ENCODE results near the gene ZNF318. TPM values are rescaled to one million over a fixed set of nuclear protein-coding genes. Genes with fewer than 3 reads are reported as not detected.
"Not testable (repeated sequence)": the region's sequence is repeated elsewhere in the genome, so short reads cannot be mapped to it uniquely, and the experiment has no call there.

ZNF318 gene
- total RNA-seq, 1 donor from 2014 or later = 23.2 TPM

DNA sequence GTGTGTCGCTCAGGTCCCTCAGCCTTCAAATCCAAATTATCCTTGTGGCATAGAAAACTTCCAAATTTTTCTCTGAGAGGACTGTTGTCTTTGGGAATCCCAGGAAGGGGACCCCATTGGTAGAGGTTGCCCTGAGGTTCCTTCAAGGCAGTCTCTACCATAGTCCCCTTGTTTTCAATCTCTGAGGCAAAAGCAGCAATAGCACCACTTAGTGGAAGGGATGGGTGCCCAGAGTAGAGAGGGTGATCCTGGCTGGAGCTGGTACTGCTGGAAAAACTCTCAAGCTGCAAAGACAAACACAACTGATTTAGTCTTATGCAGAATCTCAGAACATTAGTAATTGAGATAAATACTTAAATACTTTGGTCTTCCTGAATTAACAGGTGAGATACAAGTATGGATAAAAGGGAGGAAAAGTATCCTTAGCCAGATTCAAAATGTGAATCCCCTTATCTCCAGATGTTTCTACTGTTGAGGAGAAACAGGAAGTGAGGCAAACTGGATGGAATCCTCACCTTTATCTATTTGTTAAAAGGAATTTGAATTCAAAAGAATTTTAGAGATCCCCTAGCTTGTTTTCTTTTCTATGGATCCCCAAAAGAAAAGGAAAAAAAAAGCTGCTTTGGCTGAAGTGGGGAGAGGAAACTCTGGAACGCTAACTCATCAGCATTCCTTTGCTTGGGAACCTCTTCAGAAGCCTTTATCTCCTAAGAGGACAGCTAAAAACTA, 13.4 kb downstream of the ZNF318 start:
- H3K9me3 Mint-ChIP-seq (ENCODE audit: low read depth) = no peaks in the 10 kb centered on the region
- no peak for DNase-seq (ENCODE audit: low spot score, unreplicated experiment)
- peak; percentile 37 for TF ChIP-seq CTCF (IDR thresholded peaks at IDR 0.05; ENCODE audit: unreplicated experiment)
- peaks cover 24% of the 10 kb centered on the region for H3K36me3 Mint-ChIP-seq (ENCODE audit: insufficient read depth)
- no peak overlapping the region for H3K27ac Mint-ChIP-seq
- no peak overlapping the region for H3K4me3 Mint-ChIP-seq (ENCODE audit: low read depth)
- H3K4me1 Mint-ChIP-seq (ENCODE audit: low read depth) = no peaks in the 10 kb centered on the region
- no peaks in the 10 kb centered on the region for H3K27me3 Mint-ChIP-seq

DNA sequence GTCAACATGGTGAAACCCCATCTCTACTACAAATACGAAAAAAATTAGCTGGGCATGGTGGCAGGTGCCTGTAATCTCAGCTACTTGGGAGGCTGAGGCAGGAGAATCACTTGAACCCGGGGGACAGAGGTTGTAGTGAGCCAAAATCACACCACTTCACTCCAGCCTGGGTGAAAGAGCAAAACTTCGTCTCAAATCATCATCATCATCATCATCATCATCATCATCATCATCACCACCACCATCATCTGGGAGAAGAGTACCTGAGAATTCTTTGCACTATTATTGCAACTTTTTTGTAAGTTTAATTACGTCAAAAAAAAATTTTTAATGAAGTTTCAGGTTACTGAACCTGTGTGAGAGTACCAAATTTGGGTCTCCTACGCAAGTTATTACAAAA, 17.5 kb downstream of the ZNF318 start:
- not testable (repeated sequence) for H3K27me3 Mint-ChIP-seq; H3K4me1 Mint-ChIP-seq (ENCODE audit: low read depth); DNase-seq (ENCODE audit: low spot score, unreplicated experiment); H3K27ac Mint-ChIP-seq; H3K9me3 Mint-ChIP-seq (ENCODE audit: low read depth); H3K4me3 Mint-ChIP-seq (ENCODE audit: low read depth)
- H3K36me3 Mint-ChIP-seq (ENCODE audit: insufficient read depth) = peaks cover 22% of the 10 kb centered on the region

- no peak for TF ChIP-seq CTCF (IDR thresholded peaks at IDR 0.05; ENCODE audit: unreplicated experiment)
- Mint-ChIP-seq H3K4me3 (ENCODE audit: low read depth) (no peak overlapping the region), H3K27me3 (no peaks in the 10 kb centered on the region), H3K27ac (no peak overlapping the region), H3K4me1 (ENCODE audit: low read depth) (no peaks in the 10 kb centered on the region), H3K9me3 (ENCODE audit: low read depth) (no peaks in the 10 kb centered on the region), H3K36me3 (ENCODE audit: insufficient read depth) (peaks cover 15% of the 10 kb centered on the region)
- no peak for DNase-seq (ENCODE audit: low spot score, unreplicated experiment)
These were observed 22.0 kb downstream of the ZNF318 start for GRCh38 chr6:43347444-43347843.

DNA sequence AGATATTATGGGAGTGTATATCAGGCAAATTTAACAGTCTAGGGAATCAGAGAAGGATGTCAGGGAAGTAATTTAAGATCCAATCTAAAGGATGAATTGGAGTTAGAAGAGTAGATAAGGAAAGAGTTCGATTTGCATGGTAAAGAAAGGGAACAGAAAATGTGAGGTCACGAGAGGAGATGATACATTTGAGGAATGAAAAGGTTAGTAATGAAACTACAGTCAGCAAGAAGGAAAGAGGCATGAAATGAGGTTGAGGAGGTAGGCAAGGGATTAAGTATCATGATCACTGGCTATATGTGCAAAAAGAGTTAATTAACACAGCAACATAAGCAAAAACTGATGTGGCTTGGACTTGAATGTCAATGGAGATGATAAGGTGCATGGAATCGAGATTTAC, 22.4 kb downstream of the ZNF318 start:
- Mint-ChIP-seq H3K27me3 (no peaks in the 10 kb centered on the region), H3K4me1 (ENCODE audit: low read depth) (no peaks in the 10 kb centered on the region), H3K4me3 (ENCODE audit: low read depth) (no peak overlapping the region), H3K9me3 (ENCODE audit: low read depth) (no peaks in the 10 kb centered on the region), H3K36me3 (ENCODE audit: insufficient read depth) (peaks cover 13% of the 10 kb centered on the region), H3K27ac (no peak overlapping the region)
- TF ChIP-seq CTCF (IDR thresholded peaks at IDR 0.05; ENCODE audit: unreplicated experiment) = no peak
- no peak for DNase-seq (ENCODE audit: low spot score, unreplicated experiment)

DNA sequence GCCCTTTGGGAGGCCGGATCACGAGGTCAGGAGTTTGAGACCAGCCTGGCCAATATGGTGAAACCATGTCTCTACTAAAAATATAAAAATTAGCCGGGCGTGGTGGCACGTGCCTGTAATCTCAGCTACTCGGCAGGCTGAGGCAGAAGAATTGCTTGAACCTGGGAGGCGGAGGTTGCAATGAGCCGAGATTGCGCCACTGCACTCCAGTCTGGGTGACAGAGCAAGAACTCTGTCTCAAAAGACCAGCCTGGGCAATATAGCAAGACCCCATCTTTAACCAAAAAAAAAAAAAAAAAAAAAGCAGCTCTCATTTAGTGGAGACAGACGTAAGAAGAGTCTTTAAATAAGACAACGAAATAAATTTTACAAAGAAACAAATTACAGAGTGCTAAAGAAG, 23.2 kb downstream of the ZNF318 start:
- H3K4me1 Mint-ChIP-seq (ENCODE audit: low read depth); H3K9me3 Mint-ChIP-seq (ENCODE audit: low read depth); H3K27ac Mint-ChIP-seq; H3K27me3 Mint-ChIP-seq; DNase-seq (ENCODE audit: low spot score, unreplicated experiment); H3K4me3 Mint-ChIP-seq (ENCODE audit: low read depth): not testable (repeated sequence)
- H3K36me3 Mint-ChIP-seq (ENCODE audit: insufficient read depth) = peaks cover 11% of the 10 kb centered on the region

- H3K27ac Mint-ChIP-seq = no peak overlapping the region
- peaks cover 19% of the 10 kb centered on the region for H3K36me3 Mint-ChIP-seq (ENCODE audit: insufficient read depth)
- TF ChIP-seq CTCF (IDR thresholded peaks at IDR 0.05; ENCODE audit: unreplicated experiment) = no peak
- H3K9me3 Mint-ChIP-seq (ENCODE audit: low read depth) = no peaks in the 10 kb centered on the region
- no peak overlapping the region for H3K4me3 Mint-ChIP-seq (ENCODE audit: low read depth)
- no peaks in the 10 kb centered on the region for H3K27me3 Mint-ChIP-seq
- no peak for DNase-seq (ENCODE audit: low spot score, unreplicated experiment)
- H3K4me1 Mint-ChIP-seq (ENCODE audit: low read depth) = peaks cover 13% of the 10 kb centered on the region
These were observed 30.3 kb downstream of the ZNF318 start for GRCh38 chr6:43339168-43339567.
